ENCODE results near the gene TNFAIP8L1.

- no peak for TF ChIP-seq EZH2 (IDR thresholded peaks at IDR 0.05; ENCODE audit: low read depth)
- TF ChIP-seq CTCF (conservative IDR thresholded peaks at IDR 0.05) = no peak
These were observed 52.1 kb downstream of the TNFAIP8L1 start for GRCh38 chr19:4691373-4691772.
